Measurements from ENCODE around the gene LYL1. TPM values are rescaled to one million over a fixed set of nuclear protein-coding genes. Genes with fewer than 3 reads are reported as not detected.

LYL1 gene
- total and polyA plus RNA-seq, 9 of the 15 experiments (the other 6 are each of a cell fraction or from before 2014, with no cell fraction given): 1.3 to 266 (median 34.0) TPM

DNA sequence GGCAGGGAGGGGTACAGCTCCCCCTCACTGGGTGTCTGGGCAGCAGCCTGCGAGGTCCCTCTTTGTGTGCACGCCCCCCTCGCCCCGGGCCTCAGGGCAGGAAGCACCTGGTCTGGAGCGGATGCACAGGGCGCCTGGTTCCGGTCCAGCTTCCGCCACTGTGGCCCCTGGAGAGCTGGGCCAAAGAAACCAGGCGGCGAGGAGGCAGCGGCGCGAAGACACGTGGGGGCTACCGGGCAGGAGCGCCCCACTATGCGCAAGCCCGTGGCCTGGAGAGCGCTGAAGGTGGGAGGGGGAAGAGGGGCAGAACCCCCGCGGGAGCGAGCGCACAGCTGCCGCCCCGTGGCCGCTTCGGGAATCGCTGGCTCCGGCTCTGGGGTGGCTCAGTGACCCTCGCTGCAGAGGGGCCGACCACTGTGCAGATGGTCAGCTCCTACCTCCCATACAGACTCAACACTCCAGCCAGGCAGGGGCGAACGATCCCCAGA is 1.7 kb upstream of the LYL1 start (continued):
- TF ChIP-seq, protein P1, sequence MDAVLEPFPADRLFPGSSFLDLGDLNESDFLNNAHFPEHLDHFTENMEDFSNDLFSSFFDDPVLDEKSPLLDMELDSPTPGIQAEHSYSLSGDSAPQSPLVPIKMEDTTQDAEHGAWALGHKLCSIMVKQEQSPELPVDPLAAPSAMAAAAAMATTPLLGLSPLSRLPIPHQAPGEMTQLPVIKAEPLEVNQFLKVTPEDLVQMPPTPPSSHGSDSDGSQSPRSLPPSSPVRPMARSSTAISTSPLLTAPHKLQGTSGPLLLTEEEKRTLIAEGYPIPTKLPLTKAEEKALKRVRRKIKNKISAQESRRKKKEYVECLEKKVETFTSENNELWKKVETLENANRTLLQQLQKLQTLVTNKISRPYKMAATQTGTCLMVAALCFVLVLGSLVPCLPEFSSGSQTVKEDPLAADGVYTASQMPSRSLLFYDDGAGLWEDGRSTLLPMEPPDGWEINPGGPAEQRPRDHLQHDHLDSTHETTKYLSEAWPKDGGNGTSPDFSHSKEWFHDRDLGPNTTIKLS (IDR thresholded peaks at IDR 0.05; ENCODE audit: borderline replicate concordance, low read depth): no peak
- TF ChIP-seq PHB (CRISPR knock-in tag; IDR thresholded peaks at IDR 0.05) (no peak), BMI1 (IDR thresholded peaks at IDR 0.05; ENCODE audit: low read length) (no peak), JUN (IDR thresholded peaks at IDR 0.05; ENCODE audit: borderline replicate concordance, low read depth, low read length) (no peak), JUN (CRISPR knock-in tag; IDR thresholded peaks at IDR 0.05; ENCODE audit: borderline replicate concordance) (no peak), ZNF175 (CRISPR knock-in tag; IDR thresholded peaks at IDR 0.05; ENCODE audit: low read depth) (no peak), RBM34 (IDR thresholded peaks at IDR 0.05; ENCODE audit: borderline replicate concordance, insufficient read depth, low read length) (no peak), ZNF239 (CRISPR knock-in tag; IDR thresholded peaks at IDR 0.05) (no peak), SMAD1 (IDR thresholded peaks at IDR 0.05; ENCODE audit: low read depth, low read length, partially characterized antibody) (no peak), ATF1 (CRISPR knock-in tag; IDR thresholded peaks at IDR 0.05) (no peak), ATF1 (tag; IDR thresholded peaks at IDR 0.05) (peak; percentile 52; the same call in 1 of the 2 replicates), CBX8 (IDR thresholded peaks at IDR 0.05; ENCODE audit: borderline replicate concordance, extremely low read depth, low read depth, low read length, poor library complexity, severe bottlenecking) (no peak), ZFX (CRISPR knock-in tag; IDR thresholded peaks at IDR 0.05) (peak; percentile 42), KHSRP (IDR thresholded peaks at IDR 0.05) (no peak), CBX1 (IDR thresholded peaks at IDR 0.05; ENCODE audit: low read depth) (no peak; the same call in 1 of the 2 replicates)
- TF ChIP-seq, protein P2, sequence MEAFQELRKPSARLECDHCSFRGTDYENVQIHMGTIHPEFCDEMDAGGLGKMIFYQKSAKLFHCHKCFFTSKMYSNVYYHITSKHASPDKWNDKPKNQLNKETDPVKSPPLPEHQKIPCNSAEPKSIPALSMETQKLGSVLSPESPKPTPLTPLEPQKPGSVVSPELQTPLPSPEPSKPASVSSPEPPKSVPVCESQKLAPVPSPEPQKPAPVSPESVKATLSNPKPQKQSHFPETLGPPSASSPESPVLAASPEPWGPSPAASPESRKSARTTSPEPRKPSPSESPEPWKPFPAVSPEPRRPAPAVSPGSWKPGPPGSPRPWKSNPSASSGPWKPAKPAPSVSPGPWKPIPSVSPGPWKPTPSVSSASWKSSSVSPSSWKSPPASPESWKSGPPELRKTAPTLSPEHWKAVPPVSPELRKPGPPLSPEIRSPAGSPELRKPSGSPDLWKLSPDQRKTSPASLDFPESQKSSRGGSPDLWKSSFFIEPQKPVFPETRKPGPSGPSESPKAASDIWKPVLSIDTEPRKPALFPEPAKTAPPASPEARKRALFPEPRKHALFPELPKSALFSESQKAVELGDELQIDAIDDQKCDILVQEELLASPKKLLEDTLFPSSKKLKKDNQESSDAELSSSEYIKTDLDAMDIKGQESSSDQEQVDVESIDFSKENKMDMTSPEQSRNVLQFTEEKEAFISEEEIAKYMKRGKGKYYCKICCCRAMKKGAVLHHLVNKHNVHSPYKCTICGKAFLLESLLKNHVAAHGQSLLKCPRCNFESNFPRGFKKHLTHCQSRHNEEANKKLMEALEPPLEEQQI (IDR thresholded peaks at IDR 0.05): no peak
- TF ChIP-seq, protein P3, sequence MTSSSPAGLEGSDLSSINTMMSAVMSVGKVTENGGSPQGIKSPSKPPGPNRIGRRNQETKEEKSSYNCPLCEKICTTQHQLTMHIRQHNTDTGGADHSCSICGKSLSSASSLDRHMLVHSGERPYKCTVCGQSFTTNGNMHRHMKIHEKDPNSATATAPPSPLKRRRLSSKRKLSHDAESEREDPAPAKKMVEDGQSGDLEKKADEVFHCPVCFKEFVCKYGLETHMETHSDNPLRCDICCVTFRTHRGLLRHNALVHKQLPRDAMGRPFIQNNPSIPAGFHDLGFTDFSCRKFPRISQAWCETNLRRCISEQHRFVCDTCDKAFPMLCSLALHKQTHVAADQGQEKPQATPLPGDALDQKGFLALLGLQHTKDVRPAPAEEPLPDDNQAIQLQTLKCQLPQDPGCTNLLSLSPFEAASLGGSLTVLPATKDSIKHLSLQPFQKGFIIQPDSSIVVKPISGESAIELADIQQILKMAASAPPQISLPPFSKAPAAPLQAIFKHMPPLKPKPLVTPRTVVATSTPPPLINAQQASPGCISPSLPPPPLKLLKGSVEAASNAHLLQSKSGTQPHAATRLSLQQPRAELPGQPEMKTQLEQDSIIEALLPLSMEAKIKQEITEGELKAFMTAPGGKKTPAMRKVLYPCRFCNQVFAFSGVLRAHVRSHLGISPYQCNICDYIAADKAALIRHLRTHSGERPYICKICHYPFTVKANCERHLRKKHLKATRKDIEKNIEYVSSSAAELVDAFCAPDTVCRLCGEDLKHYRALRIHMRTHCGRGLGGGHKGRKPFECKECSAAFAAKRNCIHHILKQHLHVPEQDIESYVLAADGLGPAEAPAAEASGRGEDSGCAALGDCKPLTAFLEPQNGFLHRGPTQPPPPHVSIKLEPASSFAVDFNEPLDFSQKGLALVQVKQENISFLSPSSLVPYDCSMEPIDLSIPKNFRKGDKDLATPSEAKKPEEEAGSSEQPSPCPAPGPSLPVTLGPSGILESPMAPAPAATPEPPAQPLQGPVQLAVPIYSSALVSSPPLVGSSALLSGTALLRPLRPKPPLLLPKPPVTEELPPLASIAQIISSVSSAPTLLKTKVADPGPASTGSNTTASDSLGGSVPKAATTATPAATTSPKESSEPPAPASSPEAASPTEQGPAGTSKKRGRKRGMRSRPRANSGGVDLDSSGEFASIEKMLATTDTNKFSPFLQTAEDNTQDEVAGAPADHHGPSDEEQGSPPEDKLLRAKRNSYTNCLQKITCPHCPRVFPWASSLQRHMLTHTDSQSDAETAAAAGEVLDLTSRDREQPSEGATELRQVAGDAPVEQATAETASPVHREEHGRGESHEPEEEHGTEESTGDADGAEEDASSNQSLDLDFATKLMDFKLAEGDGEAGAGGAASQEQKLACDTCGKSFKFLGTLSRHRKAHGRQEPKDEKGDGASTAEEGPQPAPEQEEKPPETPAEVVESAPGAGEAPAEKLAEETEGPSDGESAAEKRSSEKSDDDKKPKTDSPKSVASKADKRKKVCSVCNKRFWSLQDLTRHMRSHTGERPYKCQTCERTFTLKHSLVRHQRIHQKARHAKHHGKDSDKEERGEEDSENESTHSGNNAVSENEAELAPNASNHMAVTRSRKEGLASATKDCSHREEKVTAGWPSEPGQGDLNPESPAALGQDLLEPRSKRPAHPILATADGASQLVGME (CRISPR knock-in tag; IDR thresholded peaks at IDR 0.05): peak; percentile 85; the same call in 1 of the 2 replicates
- TF ChIP-seq, protein P4, sequence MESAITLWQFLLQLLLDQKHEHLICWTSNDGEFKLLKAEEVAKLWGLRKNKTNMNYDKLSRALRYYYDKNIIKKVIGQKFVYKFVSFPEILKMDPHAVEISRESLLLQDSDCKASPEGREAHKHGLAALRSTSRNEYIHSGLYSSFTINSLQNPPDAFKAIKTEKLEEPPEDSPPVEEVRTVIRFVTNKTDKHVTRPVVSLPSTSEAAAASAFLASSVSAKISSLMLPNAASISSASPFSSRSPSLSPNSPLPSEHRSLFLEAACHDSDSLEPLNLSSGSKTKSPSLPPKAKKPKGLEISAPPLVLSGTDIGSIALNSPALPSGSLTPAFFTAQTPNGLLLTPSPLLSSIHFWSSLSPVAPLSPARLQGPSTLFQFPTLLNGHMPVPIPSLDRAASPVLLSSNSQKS (CRISPR knock-in tag; IDR thresholded peaks at IDR 0.05): no peak

All from K562 (cell line).